ENCODE results near the gene ATP9A.
"Not testable (repeated sequence)": the region's sequence is repeated elsewhere in the genome, so short reads cannot be mapped to it uniquely, and the experiment has no call there.

The ATP9A gene

GRCh38 chr20:51752343-51752951 is 15.7 kb downstream of the ATP9A start:
- DNase-seq: no peak

DNA sequence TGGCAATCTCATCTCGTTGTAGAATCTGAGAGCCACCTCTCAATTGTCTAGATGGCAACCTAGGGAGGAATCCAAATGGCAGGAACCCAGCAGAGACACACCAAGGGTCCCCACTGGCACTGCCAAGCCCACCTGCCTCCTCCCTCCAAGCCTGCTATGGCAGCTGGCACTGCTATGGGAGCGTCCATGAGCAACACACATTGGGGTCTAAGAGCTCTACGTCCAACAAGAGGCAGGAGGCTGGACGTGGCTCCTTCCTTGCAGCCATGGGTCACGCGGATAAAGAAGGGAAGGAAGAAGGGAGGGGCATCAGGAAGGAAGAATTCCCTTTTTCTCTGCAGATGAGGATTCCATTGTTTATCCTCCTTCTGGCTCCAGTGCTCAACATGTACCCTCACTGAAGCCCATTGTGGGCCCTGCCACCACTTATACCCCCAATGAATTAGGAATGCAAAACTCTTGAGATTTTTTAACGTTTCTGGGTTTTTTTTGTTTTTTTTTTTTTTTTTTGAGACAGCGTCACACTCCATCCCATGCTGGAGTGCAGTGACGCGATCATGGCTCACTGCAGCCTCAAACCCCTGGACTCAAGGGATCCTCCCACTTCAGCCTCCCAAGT is 17.3 kb downstream of the ATP9A start:
- DNase-seq: no peak

GRCh38 chr20:51750037-51750769 is 18.0 kb downstream of the ATP9A start:
- DNase-seq: peak; percentile 21 to 24

DNA sequence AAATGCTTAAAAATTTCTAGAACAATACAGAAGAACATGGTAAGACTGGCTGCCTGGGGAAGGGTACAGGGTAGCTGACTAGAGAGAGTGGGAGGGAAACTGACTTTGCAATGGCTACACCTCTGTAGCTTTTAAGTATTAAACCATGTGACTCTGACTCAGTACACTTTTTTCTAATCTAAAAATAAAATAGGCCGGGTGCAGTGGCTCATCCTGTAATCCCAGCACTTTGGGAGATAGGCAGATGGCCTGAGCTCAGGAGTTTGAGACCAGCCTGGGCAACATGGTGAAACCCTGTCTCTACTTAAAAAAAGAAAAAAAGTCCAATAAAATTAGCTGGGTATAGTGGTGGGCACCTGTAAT is 18.5 kb downstream of the ATP9A start:
- no peak for DNase-seq

DNA sequence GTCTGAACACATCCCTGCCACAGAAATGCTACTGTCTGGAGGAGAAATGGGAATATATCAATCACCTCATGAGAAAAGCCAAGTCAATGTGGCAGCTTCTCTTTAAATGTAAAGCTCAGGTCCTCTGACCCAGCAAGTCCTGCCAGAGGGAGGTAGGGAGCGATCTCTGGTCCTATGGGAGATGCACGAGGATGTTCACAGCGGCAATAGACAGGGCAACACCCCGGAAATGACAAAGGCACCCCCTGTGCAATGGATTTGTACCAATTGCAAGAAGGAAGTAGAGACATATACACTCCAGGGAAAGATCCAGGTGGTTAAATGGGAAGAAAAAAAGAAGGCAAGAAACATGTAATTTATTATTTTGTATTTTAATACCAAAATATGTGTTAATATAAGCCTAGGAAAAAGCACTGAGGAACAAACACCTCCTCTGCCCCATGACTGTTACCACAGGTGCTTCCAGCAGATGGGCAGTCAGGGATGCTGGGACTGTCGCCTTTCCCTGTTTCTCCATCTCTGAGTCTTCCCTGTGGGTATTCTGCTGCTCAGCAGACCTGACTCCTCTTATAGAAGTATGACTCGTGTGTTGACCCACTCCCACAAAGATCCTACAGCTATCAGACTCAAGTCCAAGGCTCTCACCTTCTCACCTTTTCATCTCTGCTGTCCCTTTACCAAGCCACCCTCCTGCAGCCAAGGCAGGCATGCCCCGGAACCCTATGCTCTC is 20.8 kb downstream of the ATP9A start:
- no peak for DNase-seq

- DNase-seq: no peak
Measured at GRCh38 chr20:51745804-51746203, 22.4 kb downstream of the ATP9A start.

DNA sequence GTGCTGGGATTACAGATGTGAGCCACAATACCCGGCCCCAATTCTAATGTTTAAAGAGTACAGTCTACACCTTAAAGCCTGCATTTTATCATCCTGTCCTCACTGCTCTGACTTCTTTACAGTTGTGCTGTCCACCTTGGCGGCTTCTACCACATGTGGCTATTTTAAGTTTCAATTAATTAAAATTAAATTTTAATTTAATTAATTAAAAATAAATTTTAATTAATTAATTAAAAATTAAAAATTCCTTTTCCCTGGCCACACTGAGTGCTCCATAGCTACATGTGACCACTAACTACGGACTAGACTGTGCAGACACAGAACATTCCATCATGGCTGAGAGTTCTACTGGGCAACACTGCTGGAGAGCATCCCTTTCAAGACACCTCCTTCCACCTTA is 27.4 kb downstream of the ATP9A start:
- no peak for DNase-seq

- DNase-seq: not testable (repeated sequence)
Measured at GRCh38 chr20:51740308-51740707, 27.9 kb downstream of the ATP9A start.

- no peak for DNase-seq
Measured at GRCh38 chr20:51739722-51740249, 28.4 kb downstream of the ATP9A start.

- no peak for DNase-seq
Measured at GRCh38 chr20:51738877-51739447, 29.2 kb downstream of the ATP9A start.

- not testable (repeated sequence) for DNase-seq
Measured at GRCh38 chr20:51738261-51738660, 29.9 kb downstream of the ATP9A start.

- no peak for DNase-seq
Measured at GRCh38 chr20:51736947-51737346, 31.2 kb downstream of the ATP9A start.

DNA sequence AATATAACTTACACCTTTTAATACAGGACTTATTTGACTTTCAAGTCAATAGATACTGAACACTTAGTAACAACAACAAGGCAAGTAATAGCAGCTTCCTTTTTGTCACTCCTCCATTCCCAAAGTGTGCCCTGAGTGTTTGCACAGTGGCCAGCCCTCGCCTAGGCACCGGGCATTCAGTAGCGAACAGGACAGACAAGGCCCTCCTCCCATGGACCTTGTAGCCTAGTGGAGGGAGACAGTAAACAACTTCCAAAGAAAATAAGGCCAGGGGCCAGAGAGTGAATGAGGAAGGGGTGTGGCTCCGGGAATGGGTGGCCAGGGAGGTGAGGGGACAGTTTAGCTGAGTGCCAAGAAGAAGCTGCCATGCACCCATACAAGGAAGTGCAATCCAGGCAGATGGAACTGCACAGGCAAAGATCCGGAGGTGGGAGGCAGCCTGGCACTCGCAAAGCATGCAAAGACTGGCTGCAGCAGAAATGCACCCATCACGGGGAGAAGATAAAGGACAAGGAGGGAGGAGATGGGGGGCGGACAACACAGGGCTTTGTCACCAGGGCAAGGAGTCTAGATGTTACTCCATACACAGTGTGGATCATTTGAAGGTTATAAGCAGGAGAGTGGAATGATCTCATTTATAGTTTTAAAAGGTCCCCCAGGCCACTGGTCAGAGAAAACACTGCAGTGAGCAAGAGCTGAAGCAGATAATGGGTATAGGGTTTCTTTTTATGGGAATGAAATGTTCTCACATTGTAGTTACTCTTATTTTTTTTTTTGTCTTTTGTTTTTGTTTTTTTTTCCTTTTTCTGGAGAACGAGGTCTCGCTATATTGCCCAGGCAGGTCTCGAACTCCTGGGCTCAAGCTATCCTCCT is 32.2 kb downstream of the ATP9A start:
- DNase-seq: no peak

GRCh38 chr20:51734876-51735720 is 33.1 kb downstream of the ATP9A start:
- DNase-seq: no peak

DNA sequence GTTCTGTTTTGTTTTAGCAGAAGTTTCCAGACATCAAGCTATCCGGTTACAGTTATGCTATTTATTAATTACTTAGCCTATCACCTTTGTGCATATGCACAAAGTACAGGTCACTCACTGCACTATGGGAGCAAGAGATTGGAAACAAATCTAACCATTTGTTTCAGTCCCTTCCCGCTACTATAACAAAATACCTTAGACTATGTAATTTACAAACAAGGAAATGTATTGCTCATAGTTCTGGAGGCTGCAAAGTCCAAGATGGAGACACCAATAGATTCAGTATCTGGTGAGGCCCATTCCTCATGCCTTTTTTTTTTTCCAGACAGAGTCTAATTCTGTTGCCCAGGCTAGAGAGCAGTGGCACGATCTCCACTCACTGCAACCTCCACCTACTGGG is 35.1 kb downstream of the ATP9A start:
- DNase-seq: no peak

DNA sequence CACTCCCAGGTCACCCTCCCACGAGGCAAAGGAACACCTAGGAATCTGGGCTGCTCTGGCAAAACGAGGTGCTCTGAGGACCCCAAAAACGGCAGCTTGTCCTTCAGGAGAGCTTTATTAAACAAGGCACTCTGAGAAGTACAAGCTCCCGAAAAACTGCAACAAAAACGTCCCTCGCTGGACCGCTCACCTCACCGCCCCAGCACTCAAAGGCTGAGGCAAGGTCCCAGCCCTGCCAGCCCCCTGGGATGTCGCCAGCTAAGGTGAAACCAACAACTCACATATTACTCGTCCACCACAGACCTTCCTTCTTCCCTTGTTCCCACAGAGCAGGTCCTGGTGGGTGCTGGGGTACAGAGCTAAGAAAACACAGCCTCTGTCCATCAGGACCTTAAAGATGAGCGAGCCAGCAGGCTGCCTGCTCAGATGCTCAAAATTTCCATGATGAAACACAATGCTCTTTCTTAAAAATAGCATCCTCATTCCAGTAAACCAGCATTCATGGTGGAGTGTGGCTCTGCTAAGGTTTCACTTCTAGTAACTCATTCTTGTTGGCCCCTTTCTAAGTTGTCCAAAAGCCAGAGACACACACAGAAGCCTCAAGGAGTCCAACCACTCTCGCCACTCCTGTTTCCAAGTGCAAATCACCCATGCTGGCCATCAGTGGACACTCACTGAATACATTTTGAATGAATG is 35.9 kb downstream of the ATP9A start:
- no peak for DNase-seq

DNA sequence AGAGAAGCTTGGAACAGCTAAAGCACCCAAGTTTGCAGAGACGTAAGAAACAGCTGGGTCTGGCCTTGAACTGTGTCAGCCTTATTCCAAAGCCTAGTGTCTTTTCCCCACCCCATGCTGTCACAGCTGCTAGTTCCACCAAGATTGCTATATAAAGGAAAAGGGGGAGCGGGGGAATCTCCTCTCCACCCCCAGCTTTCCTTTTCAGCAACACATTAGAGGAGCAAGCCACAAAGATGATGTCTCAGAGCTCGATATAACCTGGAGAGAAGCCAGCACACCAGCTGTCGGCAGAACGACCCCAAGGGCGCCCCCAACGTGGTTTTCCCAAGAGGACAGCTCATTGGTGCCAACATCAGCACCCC is 36.5 kb downstream of the ATP9A start:
- DNase-seq: no peak

DNA sequence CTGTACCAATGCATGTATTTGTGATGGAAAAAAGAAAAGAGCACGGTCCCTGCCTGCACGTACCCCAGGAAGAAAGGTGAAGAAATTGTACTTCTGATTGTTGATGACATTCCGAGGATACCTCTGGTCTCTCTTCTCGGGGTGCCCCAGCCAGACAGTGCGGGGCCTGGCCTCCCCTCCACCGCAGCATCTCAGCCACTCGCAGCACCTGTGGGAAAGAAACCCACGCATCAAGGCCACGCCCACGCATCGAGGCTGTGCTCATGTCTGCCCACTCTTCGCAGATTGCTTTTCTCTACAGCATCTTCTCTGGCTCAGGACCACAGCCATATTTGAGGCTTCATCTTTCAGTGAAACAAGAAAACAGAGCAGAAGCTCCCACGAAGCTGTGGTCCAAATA is 38.4 kb downstream of the ATP9A start:
- no peak for DNase-seq

DNA sequence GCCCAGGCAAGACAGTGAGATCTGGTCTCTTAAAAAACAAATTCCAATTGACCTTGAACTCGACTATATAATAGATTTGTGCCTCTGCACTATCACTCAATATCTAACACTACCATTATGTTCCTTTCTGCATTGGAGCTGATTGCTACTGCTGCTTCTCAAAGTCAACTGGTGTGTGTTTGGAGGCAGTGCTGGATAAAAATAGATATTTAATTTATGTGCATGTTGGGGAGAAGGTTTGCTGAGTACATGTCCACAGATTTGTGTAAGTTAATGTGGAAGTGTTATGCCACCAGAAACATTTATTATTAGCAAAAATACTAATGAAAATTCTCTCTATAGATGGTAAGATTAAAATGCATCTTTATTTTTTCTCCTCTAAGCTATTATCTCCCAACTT is 39.5 kb downstream of the ATP9A start:
- DNase-seq: no peak

DNA sequence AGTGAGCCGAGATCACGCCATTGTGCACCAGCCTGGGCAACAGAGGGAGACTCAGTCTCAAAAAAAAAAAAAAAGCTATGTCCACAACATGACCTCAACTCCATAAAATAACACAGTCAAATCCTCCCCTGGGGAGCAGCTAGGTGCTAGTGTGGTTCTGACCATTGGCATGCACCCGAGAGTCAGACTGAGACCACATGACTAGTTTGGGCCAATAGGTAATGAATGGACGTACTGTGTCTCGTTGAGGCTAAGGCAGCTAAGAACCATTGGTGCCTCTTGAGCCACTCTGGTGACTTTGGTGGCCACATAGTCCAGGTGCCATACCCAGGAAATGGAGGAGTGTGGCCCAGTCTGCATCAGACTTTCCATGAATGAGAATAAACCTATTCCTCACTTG is 40.3 kb downstream of the ATP9A start:
- DNase-seq: no peak

All from activated CD4-positive, alpha-beta T cell treated with anti-CD3 and anti-CD28 coated beads, Interleukin-2, amount 50 U/mL, for 4 hours (primary cell).